Mesenteric fat pad (tissue), 1 donor: ENCODE data around the gene DLD. TPM values are rescaled to one million over a fixed set of nuclear protein-coding genes. Genes with fewer than 3 reads are reported as not detected.
"Not testable (repeated sequence)": the region's sequence is repeated elsewhere in the genome, so short reads cannot be mapped to it uniquely, and the experiment has no call there.

Experiments used
- DNase-seq: peaks from one replicate; pipeline ENCODE4 v3.0.0-alpha.2; 2020; ENCODE audit warnings: low spot score
- total RNA-seq: library from RNA; stranded (reverse); fragmentation: NEBNext Ultra II Directional; extraction: Animal tissue kit (Norgen Biotek cat#: 25700); gene quantifications from one replicate; pipeline ENCODE4 v1.2.1, GENCODE V29; 2021
- donor health status: DM: yes; HTN: yes; CAD: no.

DLD gene
- total RNA-seq, 1 donor from 2014 or later = 107 TPM

DNA sequence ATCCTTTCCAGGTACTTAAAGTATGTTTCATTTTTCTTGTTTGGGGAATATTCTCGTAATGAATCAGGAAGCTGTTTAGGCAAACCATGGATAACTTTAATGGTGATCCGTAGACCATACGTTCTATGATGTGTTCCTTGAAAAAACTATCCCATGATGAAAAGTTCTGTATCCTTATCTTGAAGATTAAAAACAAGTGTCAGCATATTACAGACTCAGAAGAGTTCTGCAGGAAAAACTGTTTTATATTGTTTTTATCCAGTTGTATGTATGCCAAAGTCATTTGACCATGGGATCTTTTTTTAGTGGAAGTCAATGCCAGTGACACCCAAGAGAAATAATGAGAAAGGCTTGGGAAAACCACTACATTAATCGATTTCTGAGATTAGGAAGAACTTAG, 52.0 kb downstream of the DLD start:
- DNase-seq = no peak

DNA sequence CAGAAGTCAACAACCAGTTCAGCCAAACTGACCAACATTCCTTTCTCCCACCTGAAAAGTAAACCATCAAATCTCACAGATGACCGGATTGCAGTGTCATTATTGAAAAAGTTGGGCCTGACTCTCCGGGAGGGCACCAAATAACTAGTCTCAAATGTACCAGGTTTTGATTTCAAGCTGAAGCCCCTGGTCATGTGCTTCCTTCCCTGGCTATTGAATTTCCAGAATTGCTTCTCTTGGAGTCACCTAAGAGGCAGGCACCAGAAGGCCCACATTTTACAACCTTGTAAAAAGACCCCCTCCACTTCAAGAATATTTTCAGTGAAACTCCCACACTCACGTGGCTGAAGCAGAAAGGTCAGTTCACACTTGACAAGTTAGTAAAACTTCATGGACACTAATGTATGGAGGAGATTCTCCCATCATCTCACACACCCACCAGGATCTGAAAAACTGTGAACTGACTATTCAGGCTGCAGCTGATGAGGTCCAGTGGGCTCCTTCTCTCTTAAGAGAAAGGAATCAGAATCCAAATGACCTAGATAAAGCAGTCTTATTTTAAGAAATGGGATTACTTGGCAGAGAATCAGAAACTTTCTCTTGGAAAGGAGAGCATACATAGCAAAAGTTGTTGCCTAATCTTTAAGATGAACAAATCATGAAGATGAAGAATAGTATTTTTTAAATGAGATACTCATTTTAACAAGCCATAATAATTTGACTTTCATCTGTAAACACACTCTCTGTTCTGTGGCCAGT, 53.6 kb downstream of the DLD start:
- no peak for DNase-seq

DNA sequence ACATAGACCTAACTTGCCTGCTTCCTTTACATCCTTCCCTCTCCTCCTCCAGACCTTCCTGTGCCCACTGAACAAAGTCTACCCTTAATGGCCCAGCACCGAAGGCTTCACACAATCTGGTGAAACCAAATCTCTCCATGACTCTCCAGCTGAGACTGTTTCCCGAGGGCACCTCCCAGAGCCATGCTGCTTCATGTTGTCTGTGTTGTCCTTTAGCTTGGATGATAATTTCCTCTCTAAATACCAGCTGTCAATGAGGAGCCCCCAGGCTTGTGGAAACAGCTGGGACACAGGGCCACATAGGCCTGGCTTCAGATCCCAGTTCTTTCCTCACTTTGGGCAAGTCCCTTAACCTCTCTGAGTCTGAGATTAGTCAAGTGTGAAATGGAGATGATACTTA, 54.3 kb downstream of the DLD start:
- no peak for DNase-seq

DNA sequence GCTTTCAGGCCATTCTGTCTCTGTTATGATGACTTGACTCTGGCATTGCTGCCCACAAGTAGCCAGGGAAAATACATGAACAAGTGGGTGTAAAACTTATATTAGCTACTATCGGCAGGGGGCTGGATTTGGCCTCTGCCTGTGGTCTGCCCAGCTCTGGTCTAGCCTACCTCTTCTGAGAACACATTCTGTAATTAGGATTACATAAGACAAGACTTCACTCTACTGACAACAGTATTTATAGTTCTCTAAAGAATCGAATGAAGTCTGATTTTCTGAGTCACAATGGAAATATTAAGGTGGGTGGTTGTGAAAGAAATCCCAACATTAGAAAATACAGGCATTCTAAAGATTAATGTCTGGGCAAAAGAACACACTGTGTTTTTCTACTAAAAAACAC, 55.5 kb downstream of the DLD start:
- DNase-seq = no peak

DNA sequence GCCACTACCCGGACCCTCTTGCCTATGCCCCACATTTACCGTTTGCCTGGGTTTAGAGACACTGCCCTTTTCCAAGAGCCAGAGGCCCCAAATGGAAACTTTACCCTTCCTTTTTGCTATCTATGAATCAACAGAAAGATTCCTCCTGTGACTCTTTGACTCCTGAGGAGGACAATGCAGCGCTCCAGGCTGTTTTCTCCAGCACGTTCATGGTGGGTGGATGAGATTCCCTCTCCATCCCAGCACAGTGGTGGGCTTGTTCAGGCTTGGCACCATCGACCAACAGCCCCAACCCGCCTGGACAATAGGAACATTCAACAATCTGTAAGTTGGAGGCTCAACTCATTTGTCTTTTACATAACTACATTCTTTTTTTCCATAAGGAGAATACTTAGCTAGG, 55.9 kb downstream of the DLD start:
- no peak for DNase-seq

DNA sequence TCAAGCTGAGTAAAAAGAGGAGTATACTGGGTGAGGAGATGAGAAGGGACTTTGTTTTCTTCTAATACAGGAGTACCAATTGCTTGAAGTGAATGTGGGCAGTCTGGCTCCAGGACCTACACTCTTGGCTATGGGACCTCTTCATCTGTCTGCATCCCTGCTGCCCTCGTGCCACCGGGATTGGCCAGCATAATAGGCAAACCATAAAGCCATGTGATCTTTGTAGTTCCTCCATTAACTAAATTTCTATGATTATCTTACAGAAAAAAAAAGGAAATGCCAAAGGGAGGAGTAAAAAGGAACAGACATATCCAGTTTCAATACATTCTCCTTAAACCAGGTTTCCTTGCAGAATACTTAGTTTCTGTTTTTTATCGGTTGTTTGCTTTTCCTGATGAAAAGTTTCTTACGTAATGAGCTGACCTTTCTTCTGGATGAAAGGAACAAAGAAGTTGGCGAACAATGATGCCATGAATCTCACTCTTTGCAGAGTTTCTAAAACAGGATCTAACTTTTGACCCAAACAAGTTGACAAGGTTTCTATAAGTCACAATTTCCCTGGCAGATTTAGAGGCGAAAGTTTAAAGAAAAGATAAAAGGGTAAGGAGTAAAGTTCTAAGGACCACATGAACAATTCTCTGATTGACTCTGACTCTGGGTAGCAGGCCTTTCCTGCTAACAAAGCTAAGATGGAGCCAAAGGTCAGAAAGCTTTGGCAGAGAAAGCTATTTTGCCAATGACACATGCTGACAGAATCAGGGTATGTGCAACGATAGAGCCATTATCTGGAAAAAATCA, 57.9 kb downstream of the DLD start:
- DNase-seq = no peak

DNA sequence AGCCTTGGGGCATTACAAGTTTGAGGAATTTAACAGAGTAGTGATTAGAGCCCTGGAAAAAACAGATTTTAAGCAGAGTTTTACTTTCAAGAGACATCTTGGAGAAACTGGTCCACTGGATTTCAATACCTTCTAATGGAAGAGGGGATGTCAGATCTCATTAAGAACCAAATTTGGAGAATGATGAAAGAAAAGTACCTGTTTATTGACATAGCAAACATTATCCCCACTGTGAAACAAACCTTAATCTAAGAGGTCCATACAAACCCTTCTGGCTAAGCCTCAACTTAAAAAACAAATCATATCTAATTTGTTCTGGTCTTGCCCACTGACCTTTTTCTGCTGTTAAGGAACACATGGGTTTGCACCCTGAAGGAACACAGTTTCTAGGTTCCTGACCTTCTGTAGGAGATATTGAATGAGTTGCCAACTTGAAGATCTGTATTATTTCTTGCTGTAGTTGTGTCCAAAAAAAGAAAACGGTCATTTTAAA, 58.5 kb downstream of the DLD start:
- DNase-seq = no peak

DNA sequence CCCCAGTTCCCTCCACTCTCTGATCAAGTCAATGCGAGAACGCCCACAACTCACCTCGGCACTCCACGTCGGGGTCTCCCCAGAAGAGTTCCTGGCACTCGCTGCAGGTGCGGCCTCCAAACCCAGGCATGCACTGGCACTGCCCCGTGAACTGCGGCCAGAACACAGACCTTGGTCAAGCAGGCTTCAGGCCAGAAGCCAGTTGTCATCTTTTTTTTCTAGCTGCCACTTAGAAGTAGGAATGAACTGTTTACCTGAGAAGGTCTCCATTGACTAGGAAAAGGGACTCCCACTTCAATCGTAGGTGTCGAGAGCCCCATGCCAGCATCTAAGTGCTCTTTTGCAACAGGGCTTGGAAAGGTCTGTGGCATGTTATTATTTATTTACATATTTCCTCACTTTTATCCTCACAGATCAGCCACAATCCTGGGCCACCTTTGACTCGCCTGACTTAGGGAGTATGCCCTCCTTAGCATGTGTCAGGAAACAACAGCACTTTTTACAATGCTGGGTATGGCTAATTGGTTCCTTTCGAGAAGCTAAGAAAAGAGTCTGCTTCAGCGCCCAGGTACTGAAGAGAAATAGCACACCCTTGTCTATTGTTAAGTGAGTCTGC, 60.3 kb downstream of the DLD start:
- no peak for DNase-seq

DNA sequence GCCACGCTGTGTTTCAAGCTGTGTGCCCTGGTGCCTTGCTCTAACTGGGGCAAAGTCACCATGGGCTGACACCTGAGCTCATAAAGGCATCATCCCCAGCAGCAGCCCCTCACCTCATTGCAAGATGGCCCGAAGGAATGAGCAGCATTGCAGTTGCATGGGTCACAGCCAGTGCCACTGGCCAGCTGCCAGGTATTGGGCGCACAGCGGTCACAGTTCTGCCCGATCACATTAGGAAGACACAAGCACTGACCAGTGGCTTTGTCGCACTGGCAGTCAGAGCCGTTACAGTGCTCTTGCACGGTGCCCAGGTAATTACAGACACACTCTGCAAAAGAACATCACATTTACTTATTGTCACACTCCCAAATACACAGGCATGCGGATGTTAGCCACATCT, 60.9 kb downstream of the DLD start:
- no peak for DNase-seq

DNA sequence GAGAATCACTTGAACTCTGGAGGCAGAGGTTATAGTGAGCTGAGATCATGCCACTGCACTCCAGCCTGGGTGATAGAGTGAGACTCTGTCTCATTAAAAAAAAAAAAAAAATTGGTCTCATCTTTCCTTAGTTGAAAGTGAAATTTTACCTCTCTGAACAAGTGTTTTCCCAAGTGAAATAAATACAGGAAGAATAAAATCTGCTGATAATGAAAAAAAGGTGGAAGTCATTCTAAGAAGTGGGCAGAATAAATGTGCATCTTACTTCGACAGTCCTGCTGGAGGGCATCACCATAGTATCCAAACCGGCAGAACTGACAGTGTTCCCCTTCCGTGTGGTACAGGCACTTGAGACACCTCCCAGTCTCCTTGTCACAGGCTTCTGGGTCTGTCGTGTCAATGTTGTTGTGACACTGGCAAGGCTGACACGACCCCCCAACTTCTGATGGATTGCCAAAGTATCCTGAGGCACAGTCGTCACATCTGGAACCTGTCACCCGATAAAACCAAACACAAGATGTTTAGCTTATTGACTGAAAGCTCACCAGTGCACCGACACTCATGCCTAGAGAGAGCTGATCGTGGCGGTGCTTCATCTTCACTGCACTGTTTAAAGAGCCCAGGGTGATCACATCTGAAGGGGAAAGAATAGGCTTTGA, 62.4 kb downstream of the DLD start:
- DNase-seq = no peak

DNA sequence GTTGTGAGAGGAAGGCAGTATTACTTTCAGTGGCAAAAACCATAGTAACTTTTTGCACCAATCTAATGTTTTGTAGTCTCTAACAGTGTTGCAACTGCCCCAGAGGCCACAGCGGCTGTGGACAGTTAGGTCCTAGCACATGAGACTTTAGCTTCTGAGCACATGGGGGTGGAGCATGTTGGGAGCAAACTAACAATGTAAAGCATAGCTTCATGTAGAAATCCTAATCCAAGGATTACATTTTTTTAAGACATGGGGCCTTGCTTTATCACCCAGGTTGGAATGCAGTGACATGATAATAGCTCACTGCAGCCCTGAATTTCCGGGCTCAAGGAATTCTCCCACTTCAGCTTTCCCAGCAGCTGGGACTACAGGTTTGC, 62.9 kb downstream of the DLD start:
- DNase-seq = no peak

DNA sequence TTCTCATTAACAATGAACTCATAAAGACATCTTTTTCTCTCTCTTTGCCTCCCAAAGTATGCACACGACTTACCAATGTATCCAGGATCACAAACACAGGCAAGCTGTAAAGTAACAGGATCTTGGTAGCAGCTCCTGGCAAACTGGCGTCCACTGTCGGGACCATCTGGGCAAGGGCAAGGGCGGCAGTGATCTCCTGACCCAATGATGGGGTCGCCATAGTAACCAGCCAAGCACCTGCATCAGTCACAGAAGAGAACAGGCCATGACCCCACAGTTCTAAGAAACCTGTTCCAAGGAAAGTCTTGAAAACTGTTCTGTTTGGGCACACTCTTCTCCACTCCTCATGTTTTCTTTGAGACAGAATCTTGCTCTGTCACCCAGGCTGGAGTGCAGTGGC, 64.4 kb downstream of the DLD start:
- no peak for DNase-seq

DNA sequence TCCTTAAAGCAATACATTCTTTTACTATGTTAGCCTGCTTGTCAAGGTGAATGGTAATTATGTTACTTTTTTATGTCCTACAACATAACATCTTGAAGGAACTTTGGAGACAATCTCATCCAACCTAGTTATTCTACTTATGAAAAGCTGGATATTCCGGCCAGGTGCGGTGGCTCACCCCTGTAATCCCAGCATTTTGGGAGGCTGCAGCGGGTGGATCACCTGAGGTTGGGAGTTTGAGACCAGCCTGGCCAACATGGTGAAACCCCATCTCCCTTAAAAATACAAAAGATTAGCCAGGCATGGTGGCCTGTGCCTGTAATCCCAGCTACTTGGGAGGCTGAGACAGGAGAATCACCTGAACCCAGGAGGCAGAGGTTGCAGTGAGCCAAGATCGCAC, 66.0 kb downstream of the DLD start:
- DNase-seq = not testable (repeated sequence)

DNA sequence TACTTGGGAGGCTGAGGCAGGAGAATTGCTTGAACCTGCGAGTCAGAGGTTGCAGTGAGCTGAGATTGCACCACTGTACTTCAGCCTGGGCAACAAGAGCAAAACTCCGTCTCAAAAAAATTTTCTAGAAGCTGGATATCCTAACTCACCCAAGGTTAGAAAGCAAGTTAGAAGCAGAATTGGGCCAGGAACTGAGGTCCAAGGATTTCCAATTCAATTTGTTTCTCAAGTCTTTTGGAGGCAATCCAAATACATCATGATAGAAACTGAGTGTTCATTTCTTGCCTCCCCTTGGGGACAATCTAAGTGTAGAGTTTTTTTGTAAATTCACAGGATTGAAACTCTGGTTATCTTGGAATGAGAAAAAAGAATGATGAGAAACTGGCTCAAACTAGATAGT, 66.5 kb downstream of the DLD start:
- no peak for DNase-seq

DNA sequence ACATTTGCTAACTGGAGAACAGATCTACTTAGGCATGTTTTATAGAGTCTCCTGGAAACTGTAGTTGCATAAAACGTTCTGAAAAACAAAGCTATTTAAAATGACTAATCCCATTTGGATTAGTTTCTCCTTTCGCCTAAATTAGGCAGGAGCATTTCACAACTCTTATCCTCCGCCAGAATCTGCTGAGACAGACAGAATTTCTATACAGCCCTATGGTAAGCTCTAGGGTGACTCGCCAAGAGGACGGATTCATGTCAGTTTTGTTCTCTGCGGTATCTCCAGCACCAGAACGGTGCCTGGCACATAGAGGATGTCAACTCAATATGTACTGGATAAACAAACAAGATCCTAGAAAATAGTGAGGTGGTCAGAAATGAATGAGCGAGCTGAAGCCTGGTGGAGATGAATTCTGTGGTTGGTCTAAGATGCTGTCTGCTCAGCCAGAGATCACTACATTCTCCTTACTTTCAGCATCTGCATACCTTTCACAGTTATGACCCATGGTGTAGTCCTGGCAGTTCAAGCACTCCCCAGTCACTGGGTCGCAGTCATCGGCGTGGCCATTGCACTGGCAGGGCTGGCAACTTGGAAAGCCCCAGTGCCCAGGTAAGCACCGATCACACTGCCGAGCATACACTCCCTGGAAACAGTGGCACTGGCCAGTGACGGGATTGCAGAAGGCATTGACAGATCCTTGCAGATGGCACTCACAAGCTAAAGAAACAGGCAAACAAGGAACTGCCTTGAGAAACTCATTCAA, 68.0 kb downstream of the DLD start:
- no peak for DNase-seq

DNA sequence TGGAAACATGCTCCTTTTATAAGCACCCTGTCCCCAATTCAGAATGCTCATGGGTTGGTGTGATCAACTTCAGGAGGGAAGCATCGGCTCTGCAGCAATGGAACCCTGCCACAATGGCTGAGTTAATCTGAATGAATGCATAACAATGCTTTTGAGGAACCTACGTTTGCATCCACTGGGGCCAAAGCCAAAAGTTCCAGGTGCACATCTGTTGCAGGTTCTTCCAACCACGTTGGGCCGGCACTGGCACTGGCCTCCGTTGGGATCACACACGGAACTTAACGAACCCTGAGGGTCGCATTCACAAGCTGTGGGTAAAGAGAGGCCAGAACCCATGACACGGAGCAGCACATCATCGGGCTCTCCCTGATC, 68.5 kb downstream of the DLD start:
- no peak for DNase-seq

DNA sequence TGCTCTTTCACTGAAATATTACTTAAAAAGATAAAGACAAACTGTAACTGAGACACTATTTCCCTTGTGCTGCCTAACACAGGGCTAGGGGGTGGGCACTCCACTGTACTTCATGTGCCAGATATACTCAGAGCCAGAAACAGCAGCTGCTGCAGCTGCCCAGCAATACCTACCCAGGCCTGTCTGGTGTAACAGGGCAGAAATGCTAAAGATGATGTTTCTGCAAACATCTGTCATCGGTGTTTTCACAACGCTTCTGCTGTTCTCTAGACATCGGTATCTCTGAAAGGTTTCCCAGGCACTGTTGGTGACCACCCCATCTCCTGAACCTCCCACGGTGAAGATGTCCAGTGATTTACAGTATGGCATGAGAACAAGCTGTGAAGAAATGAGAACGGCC, 69.3 kb downstream of the DLD start:
- no peak for DNase-seq

DNA sequence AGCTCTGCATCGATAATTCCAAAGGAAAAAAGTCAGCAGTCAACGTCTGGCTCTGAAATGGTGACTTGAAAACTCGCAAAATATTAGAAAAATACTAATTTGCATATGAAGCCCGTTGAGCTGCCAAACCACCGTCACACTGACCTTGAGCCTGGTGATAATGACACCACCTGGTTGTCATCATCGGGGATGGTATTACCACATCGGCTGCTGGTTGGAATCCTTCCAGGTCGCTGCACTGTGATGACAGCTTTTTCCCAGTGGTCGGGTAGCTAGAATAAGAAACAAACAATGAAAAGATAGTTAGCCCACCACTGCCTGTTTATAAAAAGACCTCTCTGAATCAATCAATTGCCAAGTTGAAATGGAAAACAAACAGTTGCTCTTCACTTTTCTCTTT, 70.4 kb downstream of the DLD start:
- no peak for DNase-seq

DNA sequence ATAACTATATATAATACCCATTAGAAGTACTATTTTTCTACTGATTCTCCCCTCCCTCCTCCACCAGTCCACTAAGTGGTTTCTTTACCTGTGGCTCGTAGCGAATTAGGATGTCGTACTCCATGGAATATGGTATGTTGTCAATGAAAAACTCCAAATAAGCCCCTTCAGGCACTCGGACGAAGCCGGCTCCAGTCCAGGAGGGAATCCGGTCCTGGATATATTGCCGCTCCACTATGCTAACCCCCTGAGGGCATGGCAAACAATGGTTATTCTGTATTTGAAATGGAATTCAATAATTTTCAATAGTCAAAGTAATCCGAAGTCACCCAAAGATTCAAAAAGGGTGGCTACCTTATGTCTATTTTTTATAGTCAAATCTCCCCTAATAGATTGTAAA, 71.8 kb downstream of the DLD start:
- no peak for DNase-seq

DNA sequence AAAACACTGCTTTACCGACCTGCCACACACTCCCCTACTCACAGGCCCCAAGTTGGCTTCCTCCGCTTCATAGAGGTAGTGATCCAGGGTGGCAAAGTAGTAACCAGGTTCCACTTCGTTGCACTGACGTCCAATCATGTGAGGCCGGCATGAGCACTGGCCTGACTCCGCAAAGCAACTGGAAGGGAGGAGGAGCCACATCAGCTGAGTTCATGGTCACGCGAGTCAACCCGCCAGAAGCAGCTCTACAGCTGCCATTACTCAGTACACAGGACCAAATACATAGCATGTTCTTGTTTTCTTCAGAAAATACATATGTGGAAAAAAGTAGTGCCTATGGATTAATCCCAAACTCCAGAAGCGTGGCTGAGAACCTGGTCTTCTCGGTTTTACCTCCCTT, 73.5 kb downstream of the DLD start:
- no peak for DNase-seq

DNA sequence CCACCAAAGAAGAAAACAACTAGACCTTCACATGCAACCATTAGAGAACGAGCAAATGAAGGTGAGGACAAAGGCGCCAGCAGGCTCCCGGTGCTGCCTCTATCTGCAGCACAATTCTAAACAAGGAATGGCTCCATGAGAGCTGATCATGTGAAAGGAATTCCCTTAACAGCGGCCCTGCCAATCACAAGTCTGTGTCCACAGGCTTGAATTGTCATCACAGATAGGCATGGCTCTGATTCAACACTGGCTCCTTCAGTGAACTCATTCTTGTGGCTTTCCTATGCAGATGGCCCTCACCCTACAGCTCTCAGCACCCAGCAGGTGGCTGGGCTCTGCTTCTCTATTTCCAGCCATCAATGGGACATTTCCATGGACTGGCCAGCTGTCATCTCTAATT, 75.7 kb downstream of the DLD start:
- DNase-seq = no peak
